Measurements from ENCODE around the gene RPS6KA4. TPM values are rescaled to one million over a fixed set of nuclear protein-coding genes. Genes with fewer than 3 reads are reported as not detected.
A peak's percentile ranks its signal among the peaks of the same experiment; 100 is the strongest.

Gene RPS6KA4
- total and polyA plus RNA-seq, 2 of the 13 experiments (the other 11 are each of a cell fraction or from before 2014, with no cell fraction given), result 8.9 to 14.2 TPM

DNA sequence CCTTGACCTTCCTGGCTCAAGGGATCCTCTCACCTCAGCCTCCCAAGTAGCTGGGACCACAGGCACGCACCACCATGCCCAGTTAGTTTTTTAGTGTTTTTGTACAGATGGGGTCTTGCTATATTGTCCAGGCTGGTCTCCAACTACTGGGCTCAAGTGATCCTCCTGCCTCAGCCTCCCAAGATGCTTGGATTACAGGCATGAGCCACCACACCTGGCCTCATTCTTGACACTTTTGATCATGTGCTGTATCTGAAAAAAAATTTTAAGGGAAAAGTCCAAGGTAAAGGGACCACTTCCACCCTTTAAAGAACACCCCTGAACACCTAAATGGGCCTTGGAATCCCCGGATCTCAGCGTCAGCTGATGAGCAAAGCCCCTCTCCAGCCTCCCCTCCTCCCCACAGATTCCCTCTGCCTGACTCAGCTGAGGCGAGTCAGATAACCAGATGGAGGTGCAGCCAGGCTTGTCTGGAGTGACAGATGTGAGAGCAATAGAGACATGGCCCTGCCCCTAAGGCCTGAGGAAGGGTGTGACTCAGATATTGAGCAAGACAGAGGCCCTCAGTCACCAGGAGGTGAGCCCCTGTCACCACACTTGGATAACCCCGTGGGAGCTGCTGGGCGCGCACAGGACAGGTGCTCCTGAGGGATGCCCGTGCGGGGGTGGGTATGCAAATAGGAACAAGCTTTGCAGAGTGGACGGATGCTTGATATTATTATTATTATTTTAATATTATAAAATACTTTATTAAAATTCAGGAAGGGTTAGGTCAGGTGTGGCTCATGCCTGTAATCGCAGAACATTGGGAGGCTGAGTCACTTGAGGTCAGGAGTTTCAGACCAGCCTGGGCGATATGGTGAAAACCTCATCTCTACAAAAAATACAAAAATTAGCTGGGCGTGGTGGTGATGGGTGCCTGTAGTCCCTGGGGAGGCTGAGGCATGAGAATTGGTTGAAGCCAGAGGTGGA, 23.9 kb upstream of the RPS6KA4 start (continued):
- TF ChIP-seq, protein P1, sequence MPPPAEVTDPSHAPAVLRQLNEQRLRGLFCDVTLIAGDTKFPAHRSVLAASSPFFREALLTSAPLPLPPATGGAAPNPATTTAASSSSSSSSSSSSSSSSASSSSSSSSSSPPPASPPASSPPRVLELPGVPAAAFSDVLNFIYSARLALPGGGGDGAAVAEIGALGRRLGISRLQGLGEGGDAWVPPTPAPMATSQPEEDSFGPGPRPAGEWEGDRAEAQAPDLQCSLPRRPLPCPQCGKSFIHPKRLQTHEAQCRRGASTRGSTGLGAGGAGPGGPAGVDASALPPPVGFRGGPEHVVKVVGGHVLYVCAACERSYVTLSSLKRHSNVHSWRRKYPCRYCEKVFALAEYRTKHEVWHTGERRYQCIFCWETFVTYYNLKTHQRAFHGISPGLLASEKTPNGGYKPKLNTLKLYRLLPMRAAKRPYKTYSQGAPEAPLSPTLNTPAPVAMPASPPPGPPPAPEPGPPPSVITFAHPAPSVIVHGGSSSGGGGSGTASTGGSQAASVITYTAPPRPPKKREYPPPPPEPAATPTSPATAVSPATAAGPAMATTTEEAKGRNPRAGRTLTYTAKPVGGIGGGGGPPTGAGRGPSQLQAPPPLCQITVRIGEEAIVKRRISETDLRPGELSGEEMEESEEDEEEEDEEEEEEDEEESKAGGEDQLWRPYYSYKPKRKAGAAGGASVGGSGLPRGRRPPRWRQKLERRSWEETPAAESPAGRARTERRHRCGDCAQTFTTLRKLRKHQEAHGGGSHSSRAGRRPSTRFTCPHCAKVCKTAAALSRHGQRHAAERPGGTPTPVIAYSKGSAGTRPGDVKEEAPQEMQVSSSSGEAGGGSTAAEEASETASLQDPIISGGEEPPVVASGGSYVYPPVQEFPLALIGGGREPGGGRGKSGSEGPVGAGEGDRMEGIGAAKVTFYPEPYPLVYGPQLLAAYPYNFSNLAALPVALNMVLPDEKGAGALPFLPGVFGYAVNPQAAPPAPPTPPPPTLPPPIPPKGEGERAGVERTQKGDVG (CRISPR knock-in tag; IDR thresholded peaks at IDR 0.05; ENCODE audit: borderline replicate concordance), result no peak
- TF ChIP-seq ZSCAN12 (CRISPR knock-in tag; IDR thresholded peaks at IDR 0.05) (no peak), FOSL2 (CRISPR knock-in tag; IDR thresholded peaks at IDR 0.05) (peak; percentile 95), TEAD3 (CRISPR knock-in tag; optimal IDR thresholded peaks at IDR 0.05; ENCODE audit: borderline replicate concordance) (peak; percentile 34), HIVEP1 (CRISPR knock-in tag; IDR thresholded peaks at IDR 0.05) (no peak), ZNF7 (CRISPR knock-in tag; IDR thresholded peaks at IDR 0.05) (no peak), ZNF34 (CRISPR knock-in tag; IDR thresholded peaks at IDR 0.05; ENCODE audit: borderline replicate concordance) (no peak), KDM5B (CRISPR knock-in tag; IDR thresholded peaks at IDR 0.05; ENCODE audit: borderline replicate concordance) (no peak), POLR2A (IDR thresholded peaks at IDR 0.05; ENCODE audit: insufficient read depth in 1 of 2, low read depth in 2 of 2, low read length in 2 of 2) (no peak), ZNF343 (CRISPR knock-in tag; IDR thresholded peaks at IDR 0.05) (no peak), NKX3-1 (CRISPR knock-in tag; IDR thresholded peaks at IDR 0.05) (no peak), CEBPB (IDR thresholded peaks at IDR 0.05; ENCODE audit: borderline replicate concordance, low read depth, low read length) (peak; percentile 94)
- TF ChIP-seq, protein P2, sequence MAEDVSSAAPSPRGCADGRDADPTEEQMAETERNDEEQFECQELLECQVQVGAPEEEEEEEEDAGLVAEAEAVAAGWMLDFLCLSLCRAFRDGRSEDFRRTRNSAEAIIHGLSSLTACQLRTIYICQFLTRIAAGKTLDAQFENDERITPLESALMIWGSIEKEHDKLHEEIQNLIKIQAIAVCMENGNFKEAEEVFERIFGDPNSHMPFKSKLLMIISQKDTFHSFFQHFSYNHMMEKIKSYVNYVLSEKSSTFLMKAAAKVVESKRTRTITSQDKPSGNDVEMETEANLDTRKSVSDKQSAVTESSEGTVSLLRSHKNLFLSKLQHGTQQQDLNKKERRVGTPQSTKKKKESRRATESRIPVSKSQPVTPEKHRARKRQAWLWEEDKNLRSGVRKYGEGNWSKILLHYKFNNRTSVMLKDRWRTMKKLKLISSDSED (CRISPR knock-in tag; IDR thresholded peaks at IDR 0.05), result no peak
- TF ChIP-seq, protein P3, sequence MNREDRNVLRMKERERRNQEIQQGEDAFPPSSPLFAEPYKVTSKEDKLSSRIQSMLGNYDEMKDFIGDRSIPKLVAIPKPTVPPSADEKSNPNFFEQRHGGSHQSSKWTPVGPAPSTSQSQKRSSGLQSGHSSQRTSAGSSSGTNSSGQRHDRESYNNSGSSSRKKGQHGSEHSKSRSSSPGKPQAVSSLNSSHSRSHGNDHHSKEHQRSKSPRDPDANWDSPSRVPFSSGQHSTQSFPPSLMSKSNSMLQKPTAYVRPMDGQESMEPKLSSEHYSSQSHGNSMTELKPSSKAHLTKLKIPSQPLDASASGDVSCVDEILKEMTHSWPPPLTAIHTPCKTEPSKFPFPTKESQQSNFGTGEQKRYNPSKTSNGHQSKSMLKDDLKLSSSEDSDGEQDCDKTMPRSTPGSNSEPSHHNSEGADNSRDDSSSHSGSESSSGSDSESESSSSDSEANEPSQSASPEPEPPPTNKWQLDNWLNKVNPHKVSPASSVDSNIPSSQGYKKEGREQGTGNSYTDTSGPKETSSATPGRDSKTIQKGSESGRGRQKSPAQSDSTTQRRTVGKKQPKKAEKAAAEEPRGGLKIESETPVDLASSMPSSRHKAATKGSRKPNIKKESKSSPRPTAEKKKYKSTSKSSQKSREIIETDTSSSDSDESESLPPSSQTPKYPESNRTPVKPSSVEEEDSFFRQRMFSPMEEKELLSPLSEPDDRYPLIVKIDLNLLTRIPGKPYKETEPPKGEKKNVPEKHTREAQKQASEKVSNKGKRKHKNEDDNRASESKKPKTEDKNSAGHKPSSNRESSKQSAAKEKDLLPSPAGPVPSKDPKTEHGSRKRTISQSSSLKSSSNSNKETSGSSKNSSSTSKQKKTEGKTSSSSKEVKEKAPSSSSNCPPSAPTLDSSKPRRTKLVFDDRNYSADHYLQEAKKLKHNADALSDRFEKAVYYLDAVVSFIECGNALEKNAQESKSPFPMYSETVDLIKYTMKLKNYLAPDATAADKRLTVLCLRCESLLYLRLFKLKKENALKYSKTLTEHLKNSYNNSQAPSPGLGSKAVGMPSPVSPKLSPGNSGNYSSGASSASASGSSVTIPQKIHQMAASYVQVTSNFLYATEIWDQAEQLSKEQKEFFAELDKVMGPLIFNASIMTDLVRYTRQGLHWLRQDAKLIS (CRISPR knock-in tag; IDR thresholded peaks at IDR 0.05), result no peak
- TF ChIP-seq, protein P4, sequence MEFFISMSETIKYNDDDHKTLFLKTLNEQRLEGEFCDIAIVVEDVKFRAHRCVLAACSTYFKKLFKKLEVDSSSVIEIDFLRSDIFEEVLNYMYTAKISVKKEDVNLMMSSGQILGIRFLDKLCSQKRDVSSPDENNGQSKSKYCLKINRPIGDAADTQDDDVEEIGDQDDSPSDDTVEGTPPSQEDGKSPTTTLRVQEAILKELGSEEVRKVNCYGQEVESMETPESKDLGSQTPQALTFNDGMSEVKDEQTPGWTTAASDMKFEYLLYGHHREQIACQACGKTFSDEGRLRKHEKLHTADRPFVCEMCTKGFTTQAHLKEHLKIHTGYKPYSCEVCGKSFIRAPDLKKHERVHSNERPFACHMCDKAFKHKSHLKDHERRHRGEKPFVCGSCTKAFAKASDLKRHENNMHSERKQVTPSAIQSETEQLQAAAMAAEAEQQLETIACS (CRISPR knock-in tag; IDR thresholded peaks at IDR 0.05), result no peak
- TF ChIP-seq, protein P5, sequence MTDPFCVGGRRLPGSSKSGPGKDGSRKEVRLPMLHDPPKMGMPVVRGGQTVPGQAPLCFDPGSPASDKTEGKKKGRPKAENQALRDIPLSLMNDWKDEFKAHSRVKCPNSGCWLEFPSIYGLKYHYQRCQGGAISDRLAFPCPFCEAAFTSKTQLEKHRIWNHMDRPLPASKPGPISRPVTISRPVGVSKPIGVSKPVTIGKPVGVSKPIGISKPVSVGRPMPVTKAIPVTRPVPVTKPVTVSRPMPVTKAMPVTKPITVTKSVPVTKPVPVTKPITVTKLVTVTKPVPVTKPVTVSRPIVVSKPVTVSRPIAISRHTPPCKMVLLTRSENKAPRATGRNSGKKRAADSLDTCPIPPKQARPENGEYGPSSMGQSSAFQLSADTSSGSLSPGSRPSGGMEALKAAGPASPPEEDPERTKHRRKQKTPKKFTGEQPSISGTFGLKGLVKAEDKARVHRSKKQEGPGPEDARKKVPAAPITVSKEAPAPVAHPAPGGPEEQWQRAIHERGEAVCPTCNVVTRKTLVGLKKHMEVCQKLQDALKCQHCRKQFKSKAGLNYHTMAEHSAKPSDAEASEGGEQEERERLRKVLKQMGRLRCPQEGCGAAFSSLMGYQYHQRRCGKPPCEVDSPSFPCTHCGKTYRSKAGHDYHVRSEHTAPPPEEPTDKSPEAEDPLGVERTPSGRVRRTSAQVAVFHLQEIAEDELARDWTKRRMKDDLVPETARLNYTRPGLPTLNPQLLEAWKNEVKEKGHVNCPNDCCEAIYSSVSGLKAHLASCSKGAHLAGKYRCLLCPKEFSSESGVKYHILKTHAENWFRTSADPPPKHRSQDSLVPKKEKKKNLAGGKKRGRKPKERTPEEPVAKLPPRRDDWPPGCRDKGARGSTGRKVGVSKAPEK (CRISPR knock-in tag; IDR thresholded peaks at IDR 0.05; ENCODE audit: borderline replicate concordance), result no peak
